ENCODE measurements around the gene CLIC5. TPM values are rescaled to one million over a fixed set of nuclear protein-coding genes. Genes with fewer than 3 reads are reported as not detected.

Gene CLIC5
- total RNA-seq, 4 donors from 2014 or later, result under 0.01 to 5.1 (median 1.5) TPM

- Histone ChIP-seq H3K9me3 (no peaks in the 10 kb centered on the region), H3K27ac (no peak overlapping the region), H3K27me3 (no peaks in the 10 kb centered on the region), H3K4me1 (no peaks in the 10 kb centered on the region), H3K36me3 (no peaks in the 10 kb centered on the region), H3K4me3 (no peak overlapping the region)
- DNase-seq, result peak in 1 of 2 donors; percentile 34
- TF ChIP-seq CTCF (IDR thresholded peaks at IDR 0.05), result no peak
- TF ChIP-seq POLR2A (IDR thresholded peaks at IDR 0.05), result no peak
- intact Hi-C loops (cut with DNase I; ENCODE audit: low total_unique reads), result no loop called here
Measured at GRCh38 chr6:45921691-45922281, 93.9 kb downstream of the CLIC5 start.

GRCh38 chr6:45920819-45921511 is 94.7 kb downstream of the CLIC5 start:
- Histone ChIP-seq H3K27ac (no peak overlapping the region), H3K27me3 (no peaks in the 10 kb centered on the region), H3K4me1 (no peaks in the 10 kb centered on the region), H3K36me3 (no peaks in the 10 kb centered on the region), H3K9me3 (no peaks in the 10 kb centered on the region), H3K4me3 (no peak overlapping the region)
- no peak for DNase-seq
- TF ChIP-seq CTCF (IDR thresholded peaks at IDR 0.05) (no peak), POLR2A (IDR thresholded peaks at IDR 0.05) (no peak)
- intact Hi-C loops (cut with DNase I; ENCODE audit: low total_unique reads), result no loop called here

GRCh38 chr6:45917439-45917838 is 98.2 kb downstream of the CLIC5 start:
- DNase-seq, result no peak
- Histone ChIP-seq H3K4me1 (no peaks in the 10 kb centered on the region), H3K4me3 (no peak overlapping the region), H3K27me3 (no peaks in the 10 kb centered on the region), H3K9me3 (no peaks in the 10 kb centered on the region), H3K27ac (no peak overlapping the region), H3K36me3 (no peaks in the 10 kb centered on the region)
- TF ChIP-seq POLR2A (IDR thresholded peaks at IDR 0.05) (no peak), CTCF (IDR thresholded peaks at IDR 0.05) (no peak)
- intact Hi-C loops (cut with DNase I; ENCODE audit: low total_unique reads), result no loop called here

GRCh38 chr6:45916692-45917091 is 99.0 kb downstream of the CLIC5 start:
- DNase-seq, result no peak
- H3K27me3 ChIP-seq, result no peaks in the 10 kb centered on the region
- H3K4me3 ChIP-seq, result no peak overlapping the region
- intact Hi-C loops (cut with DNase I; ENCODE audit: low total_unique reads), result no loop called here
- H3K4me1 ChIP-seq, result no peaks in the 10 kb centered on the region
- H3K9me3 ChIP-seq, result no peaks in the 10 kb centered on the region
- TF ChIP-seq CTCF (IDR thresholded peaks at IDR 0.05) (no peak), POLR2A (IDR thresholded peaks at IDR 0.05) (no peak)
- H3K27ac ChIP-seq, result no peak overlapping the region
- H3K36me3 ChIP-seq, result no peaks in the 10 kb centered on the region

GRCh38 chr6:45915780-45916468 is 99.7 kb downstream of the CLIC5 start:
- TF ChIP-seq POLR2A (IDR thresholded peaks at IDR 0.05), result no peak
- no peak for TF ChIP-seq CTCF (IDR thresholded peaks at IDR 0.05)
- H3K4me3 ChIP-seq, result no peak overlapping the region
- H3K9me3 ChIP-seq, result no peaks in the 10 kb centered on the region
- no peak overlapping the region for H3K27ac ChIP-seq
- no peaks in the 10 kb centered on the region for H3K27me3 ChIP-seq
- no peaks in the 10 kb centered on the region for H3K36me3 ChIP-seq
- no peak for DNase-seq
- no peaks in the 10 kb centered on the region for H3K4me1 ChIP-seq
- intact Hi-C loops (cut with DNase I; ENCODE audit: low total_unique reads), result no loop called here
